Glutamatergic neuron (in vitro differentiated cells): ENCODE data around the gene COL6A1. TPM values are rescaled to one million over a fixed set of nuclear protein-coding genes. Genes with fewer than 3 reads are reported as not detected.

Experiments used
- DNase-seq: peaks from one replicate; pipeline ENCODE4 v3.0.0; 2022
- H3K27ac Mint-ChIP-seq: one replicate; pipeline ENCODE4 v1.8.0; 2020; ENCODE audit warnings: mild to moderate bottlenecking, mixed read lengths, inconsistent platforms; ENCODE audit not compliant: unreplicated experiment
- H3K27me3 Mint-ChIP-seq: one replicate; pipeline ENCODE4 v1.8.0; 2020; ENCODE audit warnings: mild to moderate bottlenecking, moderate library complexity, mixed read lengths, inconsistent platforms; ENCODE audit not compliant: unreplicated experiment
- H3K36me3 Mint-ChIP-seq: one replicate; pipeline ENCODE4 v1.8.0; 2020; ENCODE audit warnings: mild to moderate bottlenecking, mixed read lengths, inconsistent platforms; ENCODE audit not compliant: unreplicated experiment
- H3K4me1 Mint-ChIP-seq: one replicate; pipeline ENCODE4 v1.8.0; 2020; ENCODE audit warnings: mild to moderate bottlenecking, low read depth, mixed read lengths, inconsistent platforms; ENCODE audit not compliant: unreplicated experiment
- H3K4me3 Mint-ChIP-seq: one replicate; pipeline ENCODE4 v1.8.0; 2020; ENCODE audit warnings: mild to moderate bottlenecking, mixed read lengths, inconsistent platforms; ENCODE audit not compliant: unreplicated experiment
- H3K9me3 Mint-ChIP-seq: one replicate; pipeline ENCODE4 v1.8.0; 2020; ENCODE audit warnings: mild to moderate bottlenecking, moderate library complexity, mixed read lengths, inconsistent platforms; ENCODE audit not compliant: unreplicated experiment
- CTCF ChIP-seq: fragments of 200-600 bp; sonication (generic); IDR thresholded peaks from one replicate; pipeline ENCODE4 v1.5.0; 2021; ENCODE audit not compliant: partially characterized antibody, unreplicated experiment
- total RNA-seq: library from RNA; stranded (reverse); fragmentation: NEBNext Ultra II Directional; extraction: Animal tissue kit (Norgen Biotek cat#: 25700); gene quantifications from one replicate; pipeline ENCODE4 v1.2.1, GENCODE V29; 2021; ENCODE audit not compliant: unreplicated experiment

Gene COL6A1
- total RNA-seq, 1 donor from 2014 or later = 407 TPM

DNA sequence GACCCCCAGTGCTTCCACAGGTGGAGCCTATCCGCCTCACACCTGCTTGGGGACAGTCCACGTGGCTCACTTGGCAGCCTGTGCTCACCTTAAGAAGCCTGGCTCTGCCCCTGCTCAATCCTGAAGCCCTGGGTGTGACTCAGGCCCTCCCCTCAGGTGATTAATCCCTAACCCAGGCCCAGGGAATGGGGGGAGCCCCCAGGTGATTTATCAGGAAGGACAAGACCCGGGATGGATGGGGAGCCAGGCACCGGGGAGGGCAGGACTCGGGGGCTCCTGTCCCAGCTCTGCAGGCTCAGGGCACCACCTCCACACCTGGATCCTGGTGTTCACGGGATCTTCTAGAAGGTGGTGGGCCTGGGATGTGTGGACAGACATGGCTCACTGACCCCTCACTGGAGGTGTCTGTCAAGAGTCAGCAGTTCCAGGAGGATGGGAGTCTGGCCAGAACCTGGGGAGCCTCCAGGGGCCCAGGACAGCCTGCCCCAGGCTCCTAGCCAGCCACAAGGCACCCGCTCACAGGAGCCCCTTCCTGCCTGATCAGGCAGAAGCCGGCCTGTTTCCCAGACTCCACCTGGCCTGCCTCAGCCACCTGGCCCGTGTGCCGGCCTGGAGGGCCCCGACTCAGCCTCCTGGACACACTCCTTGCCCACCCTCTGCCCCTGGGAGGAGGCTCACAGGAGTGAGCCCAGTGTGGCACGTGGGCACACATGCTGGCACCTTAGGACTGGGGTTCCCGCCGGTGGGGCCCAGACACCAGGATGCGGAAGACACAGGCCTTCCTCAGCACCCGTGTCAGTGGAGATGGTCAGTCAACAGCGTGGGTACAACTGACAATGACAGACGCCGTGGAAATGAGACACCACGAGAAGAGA, 38.6 kb upstream of the COL6A1 start:
- Mint-ChIP-seq H3K36me3 (peaks cover 15% of the 10 kb centered on the region), H3K4me1 (peaks cover 3% of the 10 kb centered on the region), H3K27ac (peak overlapping the region; percentile 33), H3K27me3 (peaks cover 7% of the 10 kb centered on the region), H3K9me3 (peaks cover 17% of the 10 kb centered on the region), H3K4me3 (no peak overlapping the region)
- TF ChIP-seq CTCF = no peak
- no peak for DNase-seq

- H3K27me3 Mint-ChIP-seq = peaks cover 7% of the 10 kb centered on the region
- peak overlapping the region; percentile 33 for H3K27ac Mint-ChIP-seq
- H3K4me1 Mint-ChIP-seq = peaks cover 3% of the 10 kb centered on the region
- TF ChIP-seq CTCF = no peak
- peaks cover 17% of the 10 kb centered on the region for H3K9me3 Mint-ChIP-seq
- no peak for DNase-seq
- no peak overlapping the region for H3K4me3 Mint-ChIP-seq
- H3K36me3 Mint-ChIP-seq = peaks cover 16% of the 10 kb centered on the region
Measured at GRCh38 chr21:45943630-45944540, 37.7 kb upstream of the COL6A1 start.

- H3K9me3 Mint-ChIP-seq = peaks cover 17% of the 10 kb centered on the region
- H3K36me3 Mint-ChIP-seq = peaks cover 16% of the 10 kb centered on the region
- H3K4me3 Mint-ChIP-seq = no peak overlapping the region
- no peak overlapping the region for H3K27ac Mint-ChIP-seq
- DNase-seq = no peak
- TF ChIP-seq CTCF = no peak
- peaks cover 7% of the 10 kb centered on the region for H3K27me3 Mint-ChIP-seq
- peaks cover 3% of the 10 kb centered on the region for H3K4me1 Mint-ChIP-seq
Measured at GRCh38 chr21:45944601-45945000, 37.0 kb upstream of the COL6A1 start.

DNA sequence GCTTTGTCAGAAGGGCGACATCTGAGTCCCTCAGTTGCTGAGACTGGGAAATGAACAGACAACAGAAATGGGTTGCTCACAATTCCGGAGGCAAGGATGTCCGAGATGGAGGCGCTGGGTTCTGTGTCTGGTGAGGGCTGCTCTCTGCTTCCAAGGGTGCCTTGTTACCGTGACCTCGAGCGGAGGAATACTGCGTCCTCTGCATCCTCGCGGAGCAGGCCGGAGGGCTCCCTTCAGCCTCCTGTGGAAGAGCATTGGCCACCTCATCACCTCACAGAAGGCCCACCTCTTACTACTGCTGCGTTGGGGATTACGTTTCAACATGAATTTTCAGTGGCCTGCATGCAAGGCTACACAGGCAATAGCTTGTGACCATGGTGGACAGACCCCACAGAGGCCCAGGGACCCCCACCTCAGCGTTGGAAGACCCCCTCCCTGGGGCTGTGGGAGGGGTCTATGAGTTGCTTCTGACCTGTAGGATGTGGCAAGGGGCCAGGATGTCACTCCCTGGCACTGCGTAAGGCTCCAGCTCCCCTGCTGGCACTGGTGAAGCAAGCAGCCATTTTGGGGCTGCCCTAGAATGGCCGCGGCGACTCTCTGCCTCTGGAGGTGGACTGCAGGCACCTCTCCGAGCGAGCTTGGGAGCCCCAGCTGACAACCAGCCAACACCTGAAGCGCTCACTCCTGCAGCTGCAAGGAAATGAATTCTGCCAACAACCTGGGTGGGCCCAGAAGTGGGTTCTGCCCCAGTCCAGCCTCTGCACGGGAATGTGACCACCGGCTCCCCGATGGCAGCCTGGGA, 36.3 kb upstream of the COL6A1 start:
- Mint-ChIP-seq H3K36me3 (peaks cover 16% of the 10 kb centered on the region), H3K27ac (no peak overlapping the region), H3K9me3 (peaks cover 19% of the 10 kb centered on the region), H3K4me3 (no peak overlapping the region), H3K27me3 (peaks cover 7% of the 10 kb centered on the region), H3K4me1 (peaks cover 3% of the 10 kb centered on the region)
- TF ChIP-seq CTCF = no peak
- no peak for DNase-seq
